Measurements from ENCODE around the gene VAPA.

Gene VAPA

DNA sequence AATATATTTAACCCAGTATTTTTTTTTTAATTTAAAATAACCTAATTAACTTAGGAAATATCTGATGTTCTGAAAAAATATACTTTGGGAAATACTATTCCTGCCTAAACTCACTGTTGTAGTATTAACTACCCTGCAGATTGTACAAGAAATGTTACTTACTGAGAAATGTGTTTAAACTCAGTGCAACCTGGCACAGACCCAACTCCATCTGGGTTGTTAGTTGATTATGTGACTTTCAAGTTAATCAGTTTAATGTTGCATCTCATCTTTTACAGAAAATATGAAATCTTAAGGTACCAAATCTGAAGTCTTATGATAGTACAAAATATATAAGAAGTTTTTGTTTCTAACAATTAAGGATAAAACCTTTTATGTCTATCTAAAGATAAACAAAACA, 27.3 kb downstream of the VAPA start:
- DNase-seq (ENCODE audit: low spot score) = no peak

DNA sequence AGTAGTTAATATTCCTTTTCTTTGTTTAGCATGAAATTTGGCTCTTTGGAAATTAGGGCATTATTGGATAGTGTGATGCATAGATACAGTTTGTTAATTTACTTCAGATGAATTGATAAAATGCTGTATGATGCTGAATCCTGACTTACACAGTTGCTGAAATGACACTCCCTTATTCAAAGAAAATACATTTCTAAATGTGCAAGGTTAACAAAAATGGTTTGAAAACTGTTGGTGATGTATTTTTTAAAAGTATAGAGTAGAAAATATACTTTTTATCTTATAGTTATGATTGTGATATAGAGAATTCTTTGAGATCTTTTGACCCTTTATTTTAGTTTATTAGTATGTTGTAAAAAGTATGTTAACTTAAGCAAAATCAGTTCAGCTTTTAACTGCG, 27.8 kb downstream of the VAPA start:
- no peak for DNase-seq (ENCODE audit: low spot score)

DNA sequence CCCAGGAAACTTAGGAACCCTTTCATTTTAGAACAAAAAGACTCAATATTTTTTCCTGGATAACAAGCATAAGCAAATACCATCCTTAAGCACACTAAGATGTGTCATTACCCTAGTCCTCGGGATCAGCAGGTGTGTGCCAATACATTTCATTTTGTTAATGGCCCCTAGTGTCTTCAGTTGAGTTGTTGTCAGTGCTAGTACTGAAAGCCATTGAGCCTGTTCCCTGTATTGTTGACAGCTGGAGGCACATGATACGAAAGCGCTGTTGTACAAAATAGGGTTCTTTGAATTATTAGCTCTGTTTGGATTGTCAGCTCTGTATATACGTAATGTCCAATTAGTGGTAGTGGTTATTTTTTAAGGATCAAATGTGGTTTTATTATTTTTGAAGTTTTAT, 29.5 kb downstream of the VAPA start:
- DNase-seq (ENCODE audit: low spot score) = no peak

DNA sequence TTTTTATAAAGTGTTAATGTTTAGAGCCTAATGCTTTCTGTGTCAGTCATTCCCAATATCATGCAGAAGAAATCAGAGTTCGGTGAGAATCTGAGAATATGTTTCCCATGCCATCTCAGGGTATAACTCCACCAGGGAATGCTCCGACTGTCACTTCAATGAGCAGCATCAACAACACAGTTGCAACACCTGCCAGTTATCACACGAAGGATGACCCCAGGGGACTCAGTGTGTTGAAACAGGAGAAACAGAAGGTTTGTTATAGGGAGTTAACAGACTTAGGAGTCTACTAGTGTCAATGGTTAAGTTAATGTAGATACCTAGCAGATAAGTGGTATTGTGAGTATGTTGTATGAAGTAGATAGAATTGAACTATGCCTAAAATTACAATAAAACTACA, 31.0 kb downstream of the VAPA start:
- no peak for DNase-seq (ENCODE audit: low spot score)

DNA sequence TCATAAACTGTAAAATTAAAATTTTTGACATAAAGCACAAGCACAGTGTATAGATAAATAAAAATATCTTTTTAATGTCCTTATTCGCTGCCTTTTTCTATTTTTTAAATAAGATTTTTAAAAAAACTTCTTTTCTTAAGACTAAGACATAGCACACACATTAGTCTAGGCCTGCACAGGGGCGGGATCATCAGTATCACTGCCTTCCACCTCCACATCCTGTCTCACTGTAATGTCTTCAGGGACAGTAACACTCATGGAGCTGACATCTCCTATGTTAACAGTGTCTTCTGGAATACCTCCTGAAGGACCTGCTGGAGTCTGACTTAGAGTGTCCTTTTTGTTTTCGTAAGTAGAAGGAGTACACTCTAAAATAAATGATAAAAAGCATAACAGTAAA, 33.0 kb downstream of the VAPA start:
- no peak for DNase-seq (ENCODE audit: low spot score)

DNA sequence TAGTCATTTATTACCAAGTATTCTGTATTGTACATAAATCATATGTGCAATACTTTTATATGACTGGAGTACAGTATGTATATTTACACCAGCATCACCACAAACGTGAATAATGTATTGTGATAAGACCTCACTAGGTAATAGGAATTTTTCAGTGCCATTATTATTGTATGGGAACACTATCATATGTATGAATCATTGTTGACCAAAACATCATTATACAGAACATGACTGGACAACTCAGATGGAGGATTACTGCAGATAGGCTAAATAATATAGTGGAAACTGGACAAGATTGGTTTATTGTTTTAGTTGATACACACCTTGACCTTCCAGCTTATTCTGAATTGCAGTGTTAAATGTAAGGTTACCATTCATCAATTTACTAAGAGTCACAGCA, 33.4 kb downstream of the VAPA start:
- DNase-seq (ENCODE audit: low spot score) = no peak

DNA sequence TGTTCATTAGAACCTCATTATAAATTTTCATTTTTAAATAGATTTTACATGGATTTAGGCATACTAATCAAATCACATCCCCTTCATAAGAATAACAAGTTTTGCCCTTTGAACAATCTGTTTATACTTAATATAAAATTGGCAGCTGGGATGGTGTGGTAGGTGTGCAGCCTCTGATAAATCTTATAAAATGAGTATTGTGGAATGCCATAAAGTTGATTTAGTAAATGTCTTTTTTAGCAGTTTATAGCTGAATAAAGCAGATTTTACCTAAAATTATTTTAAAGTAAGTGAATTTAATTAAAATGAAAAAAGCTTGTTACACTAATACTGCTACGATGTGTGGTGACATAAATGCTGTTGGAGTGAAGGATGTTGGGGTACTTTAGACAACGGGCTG, 35.5 kb downstream of the VAPA start:
- DNase-seq (ENCODE audit: low spot score) = no peak

DNA sequence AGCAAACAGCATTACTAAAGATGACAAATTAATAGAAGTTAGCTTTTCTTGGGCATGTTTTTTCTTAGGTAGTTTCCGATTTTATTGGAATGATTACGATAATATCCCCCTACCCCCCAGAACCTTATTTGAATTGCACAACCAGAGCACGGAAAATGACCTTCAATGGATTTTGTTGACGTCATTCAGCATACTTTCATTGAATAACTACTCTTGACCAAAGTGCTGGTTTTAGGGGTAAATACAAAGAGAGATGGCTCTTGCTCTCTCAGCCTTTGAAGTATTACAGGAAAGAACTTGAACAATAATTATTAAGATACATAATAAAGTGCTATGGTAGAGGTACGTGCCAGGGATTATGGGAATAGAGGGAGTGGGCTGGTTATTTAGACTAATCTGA, 36.0 kb downstream of the VAPA start:
- no peak for DNase-seq (ENCODE audit: low spot score)

DNA sequence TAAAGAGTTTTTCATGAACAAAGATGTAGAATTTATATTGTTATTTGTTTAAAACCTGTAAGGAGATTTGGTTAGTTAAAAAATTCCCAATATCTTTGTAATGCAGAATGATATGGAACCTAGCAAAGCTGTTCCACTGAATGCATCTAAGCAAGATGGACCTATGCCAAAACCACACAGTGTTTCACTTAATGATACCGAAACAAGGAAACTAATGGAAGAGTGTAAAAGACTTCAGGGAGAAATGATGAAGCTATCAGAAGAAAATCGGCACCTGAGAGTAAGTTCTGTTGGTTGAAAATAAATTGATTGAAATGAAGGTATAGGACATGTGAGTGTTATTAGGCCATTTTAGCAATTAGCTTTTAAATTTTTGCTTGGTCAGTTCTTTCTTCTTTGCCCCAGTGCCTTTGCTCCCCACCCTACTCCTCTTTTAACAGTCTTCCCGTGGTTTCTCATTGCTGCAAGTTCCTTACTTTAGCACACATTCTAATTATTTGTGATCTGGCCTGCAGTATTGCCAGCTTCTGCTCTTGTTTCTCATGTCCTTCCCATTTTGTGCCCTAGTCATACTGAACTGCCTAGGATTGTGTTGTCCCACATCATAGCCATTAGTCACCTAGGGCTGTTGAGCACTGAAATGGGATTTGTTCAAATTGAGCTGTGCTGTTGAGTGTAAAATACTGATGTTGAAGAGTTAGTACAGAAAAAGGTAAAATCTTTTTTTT, 36.6 kb downstream of the VAPA start:
- no peak for DNase-seq (ENCODE audit: low spot score)

DNA sequence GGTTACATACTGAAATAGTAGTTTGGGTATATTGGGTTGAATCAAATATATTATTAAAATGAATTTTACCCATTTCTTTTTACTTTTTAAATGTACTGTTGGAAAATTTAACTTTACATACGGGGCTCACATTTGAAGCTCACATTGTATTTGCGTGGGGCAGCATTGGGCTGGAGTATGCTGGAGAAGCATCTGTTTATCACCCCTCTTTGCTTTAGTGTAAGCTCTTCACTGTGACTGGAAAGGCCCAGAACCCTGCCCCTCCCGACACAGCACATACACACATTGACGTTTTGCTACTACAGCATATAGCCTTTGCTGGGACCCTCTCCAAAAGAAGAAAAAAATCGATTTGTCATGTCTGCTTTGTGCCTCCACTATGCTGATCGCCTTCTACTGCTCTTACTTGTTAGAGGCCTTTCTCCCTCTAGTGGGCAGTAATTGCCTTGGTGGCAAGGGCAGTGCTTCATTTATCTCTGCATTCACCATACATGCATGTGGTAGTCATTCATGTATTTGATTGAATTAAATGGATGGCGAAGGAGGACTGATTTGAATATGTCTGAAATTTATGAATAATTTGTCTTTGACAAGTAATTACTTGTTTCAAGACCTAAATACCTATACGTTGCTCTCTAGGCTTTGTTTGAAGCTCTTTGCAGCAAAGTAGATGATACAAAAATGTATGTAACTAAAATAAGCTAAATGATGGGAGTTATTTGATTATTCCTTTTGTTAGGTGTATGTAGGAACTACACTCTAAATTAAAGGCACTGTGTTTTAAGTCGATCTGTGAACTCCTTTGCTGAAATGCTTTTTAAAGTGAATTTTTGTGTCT, 37.4 kb downstream of the VAPA start:
- DNase-seq (ENCODE audit: low spot score) = peak; percentile 61

DNA sequence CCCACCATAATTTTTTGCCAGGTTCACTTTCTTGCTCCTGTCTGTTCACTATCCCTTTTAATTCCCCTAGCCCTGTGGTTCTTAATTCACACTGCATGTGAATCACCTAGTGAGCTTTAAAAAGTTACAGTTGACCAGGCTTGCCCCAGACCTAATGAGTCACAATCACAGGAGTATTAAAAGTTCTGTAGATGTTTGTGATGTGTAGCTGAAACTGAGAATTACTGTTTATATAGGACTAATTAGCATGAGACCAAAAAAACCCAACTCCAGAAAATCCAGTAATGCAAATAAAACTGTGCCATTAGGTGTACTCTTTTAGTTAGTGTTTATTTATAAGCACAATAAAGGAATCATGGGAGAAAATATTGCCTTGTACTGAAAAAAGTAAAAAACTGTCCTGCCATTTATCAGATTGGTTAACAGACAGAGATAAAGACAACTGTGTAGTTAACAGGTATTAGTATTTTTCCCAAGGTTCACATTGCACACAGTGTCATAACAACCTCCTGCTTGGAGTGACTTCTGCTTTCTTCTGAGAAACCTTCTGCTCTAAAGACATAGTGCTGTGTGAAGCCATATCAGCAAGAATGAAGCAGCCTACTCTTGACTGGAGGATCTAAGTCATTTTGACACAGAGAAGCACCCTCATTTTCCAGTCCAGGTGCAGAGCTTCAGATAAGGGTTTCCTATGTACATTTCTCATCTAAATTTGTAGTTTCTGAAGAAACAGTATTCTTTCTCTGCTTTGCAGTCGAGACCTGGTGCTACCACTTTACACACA, 39.0 kb downstream of the VAPA start:
- peak; percentile 41 for DNase-seq (ENCODE audit: low spot score)

DNA sequence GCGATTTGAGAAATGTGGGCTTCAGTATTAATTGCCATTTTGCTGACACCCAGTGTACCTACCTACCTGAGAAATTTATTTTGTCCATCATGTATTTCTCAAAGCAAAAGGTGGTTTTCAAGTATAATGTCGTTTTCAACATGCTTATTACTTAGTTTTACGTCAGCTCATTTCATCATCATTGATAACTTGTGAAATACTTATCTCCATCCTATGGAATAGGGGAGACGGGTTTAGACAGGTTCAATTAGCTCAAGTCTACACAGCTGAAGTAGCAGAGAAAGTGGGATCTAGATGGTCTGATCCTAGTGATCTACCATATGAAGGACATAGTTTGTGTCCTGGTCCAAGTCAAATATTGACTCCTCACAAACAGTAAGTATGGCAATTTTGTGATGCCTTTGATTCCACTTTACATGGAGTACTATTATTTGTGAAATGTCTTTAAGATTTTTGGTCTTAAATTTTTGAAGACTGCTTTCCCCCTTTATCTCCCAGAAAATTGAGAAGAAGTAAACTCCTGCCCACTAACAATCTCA, 45.1 kb downstream of the VAPA start:
- DNase-seq (ENCODE audit: low spot score) = no peak

DNA sequence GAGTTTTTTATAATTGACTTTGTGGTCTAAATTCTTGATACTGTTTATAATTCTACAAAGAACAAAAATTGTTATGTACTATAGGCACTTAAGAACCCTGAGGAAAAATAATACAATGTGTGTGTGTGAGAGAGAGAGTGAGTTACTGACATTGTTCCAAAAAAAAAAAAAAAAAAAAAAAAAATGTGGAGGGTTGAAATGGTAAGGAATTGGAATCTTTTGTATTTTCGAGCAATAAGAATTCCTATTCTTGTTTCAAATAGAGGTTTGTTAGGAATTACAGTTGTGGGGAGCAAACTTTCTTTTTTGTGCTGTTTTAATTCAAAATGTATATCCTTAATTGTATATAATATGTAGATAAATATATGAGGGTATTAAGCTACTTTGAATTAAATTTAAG, 45.7 kb downstream of the VAPA start:
- DNase-seq (ENCODE audit: low spot score) = no peak

DNA sequence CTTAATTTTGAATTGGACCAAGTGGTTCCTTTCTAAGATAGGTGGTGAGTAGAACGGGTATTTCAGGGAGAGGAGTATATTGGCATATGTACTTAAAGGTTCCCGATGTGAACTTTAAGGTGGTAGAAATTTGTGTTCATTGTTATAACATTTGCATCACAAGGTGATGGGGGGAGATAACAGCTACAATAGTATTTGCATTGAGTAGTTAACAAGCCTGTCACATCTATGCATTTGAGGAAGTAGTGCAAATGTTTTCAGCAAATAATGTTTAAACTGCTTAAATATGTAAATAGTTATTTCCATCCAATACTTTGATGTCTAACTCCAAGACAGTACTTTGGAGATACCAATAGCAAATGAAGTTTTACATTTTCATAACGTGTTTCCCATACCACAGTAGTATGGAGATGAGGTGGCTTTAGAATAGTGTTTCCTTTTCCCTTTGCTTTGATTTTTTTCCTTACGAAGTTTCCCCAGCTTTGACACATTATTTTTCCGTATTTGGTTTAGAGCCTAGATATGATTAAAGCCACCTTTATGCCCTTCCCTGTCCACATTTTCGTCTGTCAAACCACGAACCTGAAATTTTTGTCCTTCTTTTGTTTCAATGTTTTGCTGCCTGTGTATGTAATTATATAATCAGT, 46.6 kb downstream of the VAPA start:
- no peak for DNase-seq (ENCODE audit: low spot score)

DNA sequence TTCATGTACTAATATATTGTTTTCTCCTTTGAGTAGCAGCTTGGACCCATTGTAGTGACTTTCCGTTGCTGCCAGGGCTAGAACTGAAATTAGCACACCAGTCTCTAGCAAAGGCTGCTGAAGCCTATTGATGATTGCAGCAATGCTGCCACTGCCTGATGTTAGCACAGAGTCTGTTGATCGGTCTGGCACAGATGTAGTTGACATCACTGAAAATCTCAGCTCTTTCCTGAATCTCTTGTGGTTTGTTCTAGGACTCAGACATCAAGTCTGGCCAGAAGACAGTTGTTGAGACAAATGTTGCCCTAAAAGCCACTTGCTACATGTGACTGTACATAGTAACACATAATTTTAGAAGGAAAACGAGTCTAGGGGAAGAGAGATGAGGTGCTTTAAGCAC, 47.2 kb downstream of the VAPA start:
- peak; percentile 42 for DNase-seq (ENCODE audit: low spot score)

DNA sequence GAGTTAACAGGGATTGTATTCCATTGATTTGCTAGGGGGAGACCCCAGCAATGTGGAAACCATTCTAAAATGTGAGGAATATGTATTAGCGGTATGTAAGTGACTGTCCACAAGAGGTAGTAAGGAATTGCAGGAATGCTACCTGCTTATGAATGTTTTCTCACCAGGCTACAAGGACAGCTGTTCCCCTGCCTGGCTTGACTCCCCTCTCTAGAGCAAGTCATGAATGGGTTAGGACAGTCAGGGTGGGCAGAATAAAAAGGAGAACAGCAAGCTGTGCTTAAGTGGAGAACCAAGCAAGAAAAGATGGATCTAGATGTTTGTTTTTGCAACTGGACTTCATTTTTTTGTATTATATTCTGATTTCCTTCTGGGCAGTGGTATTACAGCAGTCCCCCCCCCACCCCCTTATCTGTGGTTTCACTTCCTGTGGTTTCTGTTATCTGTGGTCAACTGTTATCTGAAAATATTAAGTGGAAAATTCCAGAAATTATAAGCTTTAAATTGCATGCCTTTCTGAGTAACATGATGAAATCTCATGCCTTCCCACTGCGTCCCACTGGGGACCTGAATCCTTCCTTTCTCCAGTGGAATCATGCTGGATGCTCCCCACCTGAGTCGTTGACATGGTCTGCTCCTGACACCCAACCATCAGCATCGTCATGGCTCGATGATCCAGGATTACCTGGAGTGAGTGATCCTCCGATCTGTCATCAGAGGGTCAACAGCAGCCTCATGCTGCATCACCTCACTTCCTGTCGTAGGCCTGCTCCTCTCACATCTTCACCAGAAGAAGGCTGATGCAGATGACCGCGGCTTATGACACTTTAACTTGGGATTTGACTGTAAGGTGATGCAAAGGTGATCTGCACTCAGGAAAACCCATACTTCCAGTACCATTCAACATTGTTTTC, 52.2 kb downstream of the VAPA start:
- no peak for DNase-seq (ENCODE audit: low spot score)

DNA sequence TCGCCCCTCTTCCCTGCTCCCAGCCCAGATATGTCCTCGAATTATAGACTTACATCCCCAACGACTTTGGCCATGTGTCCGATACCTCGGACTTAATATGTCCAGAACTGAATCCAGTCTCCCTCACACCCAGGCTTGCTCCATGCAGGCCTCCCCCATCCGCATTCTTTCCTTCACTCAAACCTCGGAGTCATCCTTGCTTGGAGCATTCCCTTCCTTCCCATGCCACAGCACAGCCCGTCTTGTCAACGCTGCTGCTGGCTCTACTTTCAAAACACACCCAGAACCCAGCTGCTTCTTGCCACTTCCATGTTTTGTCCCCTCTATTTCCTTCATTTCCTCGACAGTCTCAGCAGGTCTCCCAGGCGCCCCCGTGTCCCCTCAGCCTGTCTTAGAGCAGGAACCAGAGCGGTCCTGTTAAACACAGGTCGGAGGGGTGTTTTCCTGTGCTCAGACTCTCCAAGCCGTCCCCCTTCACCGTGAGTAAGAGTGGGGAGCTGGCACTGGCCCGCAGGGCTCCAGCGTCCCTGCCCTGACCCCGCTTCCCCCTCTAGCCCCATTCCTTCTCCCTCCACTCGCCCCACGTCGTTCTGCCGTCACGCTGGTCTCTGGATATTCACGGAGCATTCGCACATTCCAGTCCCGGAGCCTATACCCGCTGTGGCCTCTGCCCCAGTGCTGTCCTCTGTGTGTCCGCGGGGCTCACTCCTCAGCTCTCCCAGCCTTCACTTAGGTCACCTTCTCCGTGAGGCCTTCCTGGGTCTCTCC, 54.4 kb downstream of the VAPA start:
- DNase-seq (ENCODE audit: low spot score) = no peak

DNA sequence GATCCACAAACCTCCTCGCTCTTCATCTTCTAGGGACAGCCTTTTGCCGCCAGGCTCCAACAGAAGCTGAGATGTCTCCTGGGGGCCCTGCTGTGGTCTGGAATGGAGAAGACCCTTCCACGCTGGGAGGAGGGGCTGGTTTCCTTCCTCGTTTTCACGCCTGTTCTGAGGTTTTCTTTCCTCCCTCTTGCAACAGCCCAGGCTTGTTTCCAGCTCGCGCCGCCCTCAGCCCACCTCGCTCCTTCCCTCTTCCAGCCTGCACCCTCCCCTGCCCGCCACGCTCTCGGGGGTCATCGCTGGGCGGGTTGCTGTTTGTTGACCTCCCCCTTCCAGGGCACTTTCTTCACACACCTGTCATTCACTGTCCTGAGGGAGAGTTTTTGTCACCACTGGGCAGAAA, 55.4 kb downstream of the VAPA start:
- DNase-seq (ENCODE audit: low spot score) = no peak

DNA sequence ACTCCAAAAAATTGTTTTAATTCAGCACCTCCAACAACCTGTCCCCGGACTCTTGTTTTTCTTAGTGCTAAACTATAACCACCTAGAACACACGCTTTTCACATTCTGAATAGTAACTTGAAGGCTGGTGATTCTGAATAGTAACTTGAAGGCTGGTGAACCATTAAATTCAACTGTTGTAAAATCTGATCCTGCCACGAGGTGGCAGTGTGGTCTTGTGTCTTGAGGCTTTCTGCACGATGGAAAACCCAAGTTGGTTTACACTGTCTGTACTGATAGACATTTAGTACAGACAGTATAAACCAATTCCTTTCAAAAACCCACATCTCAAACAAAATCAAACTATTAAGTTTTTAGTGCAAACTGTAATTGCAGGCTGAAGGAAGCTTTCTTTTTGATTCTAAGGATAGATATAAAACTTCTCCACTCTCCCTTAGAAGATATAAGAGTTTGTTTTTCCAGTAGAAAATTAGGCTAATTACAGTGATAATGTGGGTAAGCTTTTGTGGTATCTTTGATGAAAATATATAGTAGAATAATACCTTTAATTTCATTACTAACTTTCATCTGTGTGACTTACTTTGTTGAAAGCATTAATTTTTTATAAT, 57.6 kb downstream of the VAPA start:
- DNase-seq (ENCODE audit: low spot score) = peak; percentile 79

DNA sequence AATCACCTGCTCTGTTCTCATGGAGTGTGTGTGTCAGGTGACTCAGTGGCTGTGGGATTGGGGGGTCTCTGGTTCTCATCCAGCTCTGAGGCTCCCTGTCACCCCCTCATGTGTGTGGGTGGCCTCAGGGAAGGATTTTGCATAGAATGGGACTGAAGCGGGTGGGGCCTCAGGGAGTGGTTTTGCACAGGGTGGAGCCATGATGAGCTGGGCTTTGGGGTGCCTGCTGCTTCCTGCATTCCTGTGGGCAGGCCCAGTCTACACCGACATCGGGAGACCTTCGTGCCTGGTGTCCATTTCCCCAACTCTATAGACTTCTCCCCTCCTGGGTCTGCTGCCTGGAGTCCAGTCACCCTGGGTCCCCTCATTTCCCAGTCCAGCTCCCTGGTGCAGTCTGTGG, 59.7 kb downstream of the VAPA start:
- no peak for DNase-seq (ENCODE audit: low spot score)
